Placental epithelial cell (primary cell): ENCODE data around the gene OR10H4. TPM values are rescaled to one million over a fixed set of nuclear protein-coding genes. Genes with fewer than 3 reads are reported as not detected.

Experiments
- total RNA-seq: library from RNA; depleted of rRNA; stranded (reverse); fragments of >200 nt; gene quantifications from 2 replicates; pipeline ENCODE4 v1.2.3, GENCODE V29; 2012

Gene OR10H4
- total RNA-seq = not detected in 2 replicates

GRCh38 chr19:15948223-15949058 is at the start of gene OR10H4:
TSS of gene OR10H4 (plus strand) at chr19:15949008. CDS start at chr19:15949008, 0 bp downstream.

GRCh38 chr19:15934332-15935078 is 14.3 kb upstream of the OR10H4 start, which contains the start of gene CYP4F11:
TSS of gene CYP4F11 (minus strand) at chr19:15934529. CDS start at chr19:15934408, 121 bp downstream.

Other genes with a start within 250 kb of the OR10H4 start
- gene OR10H2, start 221.0 kb upstream of the OR10H4 start, total RNA-seq = not detected in 2 replicates
- not detected in 2 replicates for gene OR10H3, start 211.0 kb upstream of the OR10H4 start, total RNA-seq
- under 0.01 TPM in 1 of 2 replicates, not detected in the other for gene OR10H5, start 161.3 kb upstream of the OR10H4 start, total RNA-seq
- gene OR10H1, start 133.3 kb upstream of the OR10H4 start, total RNA-seq = not detected in 2 replicates
- gene CYP4F2, start 50.9 kb upstream of the OR10H4 start, total RNA-seq = not detected in 2 replicates
- gene CYP4F11, start 14.5 kb upstream of the OR10H4 start, total RNA-seq = not detected in 2 replicates
- 314 and 624 TPM in 2 replicates for gene TPM4, start 127.5 kb downstream of the OR10H4 start, total RNA-seq
- gene RAB8A, start 162.9 kb downstream of the OR10H4 start, total RNA-seq = 61.6 and 86.1 TPM in 2 replicates
- not detected in 2 replicates for gene HSH2D, start 194.7 kb downstream of the OR10H4 start, total RNA-seq
- gene CIB3, start 224.5 kb downstream of the OR10H4 start, total RNA-seq = not detected in 2 replicates
- 94.2 and 96.3 TPM in 2 replicates for gene FAM32A, start 236.4 kb downstream of the OR10H4 start, total RNA-seq
- gene AP1M1, start 248.9 kb downstream of the OR10H4 start, total RNA-seq = 45.1 and 66.6 TPM in 2 replicates